Activated CD8-positive, alpha-beta T cell treated with anti-CD3 and anti-CD28 coated beads for 36 hours (primary cell): ENCODE measurements around the gene AVEN. TPM values are rescaled to one million over a fixed set of nuclear protein-coding genes. Genes with fewer than 3 reads are reported as not detected.
"Not testable (repeated sequence)": the region's sequence is repeated elsewhere in the genome, so short reads cannot be mapped to it uniquely, and the experiment has no call there.

ENCODE experiments used
- ATAC-seq: fragments of 200-7000 bp; cut with Tn5 transposase; one replicate; pipeline ENCODE4 v1.10.0; 2021; ENCODE audit warnings: mild to moderate bottlenecking, moderate library complexity
- CTCF ChIA-PET: fragments of 350-600 bp; sonication (Branson Sonifier 250); formaldehyde crosslinking; loops from one replicate; lab custom pipeline; 2021; ENCODE audit warnings: antibody characterized with exemption; lab: Charles Lee
- POLR2A ChIA-PET: fragments of 350-600 bp; sonication (Branson Sonifier 250); formaldehyde crosslinking; loops from one replicate; lab custom pipeline; 2021; ENCODE audit warnings: antibody characterized with exemption; lab: Charles Lee
- DNase-seq: peaks from one replicate; pipeline ENCODE4 v3.0.0-alpha.2; 2020
- H3K27ac Mint-ChIP-seq: one replicate; pipeline ENCODE4 v1.8.0; 2021; ENCODE audit warnings: mild to moderate bottlenecking, mixed read lengths
- H3K27me3 Mint-ChIP-seq: one replicate; pipeline ENCODE4 v1.8.0; 2021; ENCODE audit warnings: mixed read lengths
- H3K36me3 Mint-ChIP-seq: one replicate; pipeline ENCODE4 v1.8.0; 2021; ENCODE audit warnings: low read depth, mixed read lengths
- H3K4me1 Mint-ChIP-seq: one replicate; pipeline ENCODE4 v1.8.0; 2021; ENCODE audit warnings: low read depth, mixed read lengths
- H3K4me3 Mint-ChIP-seq: one replicate; pipeline ENCODE4 v1.8.0; 2021; ENCODE audit warnings: mild to moderate bottlenecking, moderate library complexity, mixed read lengths
- H3K9me3 Mint-ChIP-seq: one replicate; pipeline ENCODE4 v1.8.0; 2021; ENCODE audit warnings: mixed read lengths
- intact Hi-C: fragments of 100-400 bp; cut with micrococcal nuclease; formaldehyde crosslinking; loops from one replicate; pipeline ENCODE4 v1.10.0; 2022
- total RNA-seq, 2 experiments: library from RNA; stranded (reverse); gene quantifications; one replicate each; pipeline ENCODE4 v1.2.3, GENCODE V29; 2021
- TF ChIP-seq, protein P1 (sequence below): fragments of 200-600 bp; IDR thresholded peaks from one replicate; pipeline ENCODE4 v1.8.0; 2022; ENCODE audit warnings: antibody characterized with exemption, mild to moderate bottlenecking

Gene AVEN
- total RNA-seq, 2 experiments from 2014 or later = 8.8 to 13.0 TPM

DNA sequence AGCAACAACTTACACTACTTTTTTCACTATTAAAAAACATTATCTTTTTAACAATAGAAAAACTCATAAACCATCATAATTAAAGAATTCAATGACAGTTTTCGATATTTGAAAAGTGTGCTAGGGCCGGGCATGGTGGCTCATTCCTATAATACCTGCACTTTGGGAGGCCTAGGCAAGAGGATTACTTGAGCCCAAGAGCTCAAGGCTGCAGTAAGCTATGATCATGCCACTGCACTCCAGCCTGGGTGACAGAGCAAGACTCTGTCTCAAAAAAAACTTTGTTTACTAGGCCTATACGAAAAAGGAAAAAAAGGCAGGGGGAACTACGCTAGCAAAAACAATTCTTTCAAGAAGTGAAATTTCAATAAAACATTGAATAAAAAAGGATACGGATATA is 28.1 kb downstream of the AVEN start:
- TF ChIP-seq, protein P1, sequence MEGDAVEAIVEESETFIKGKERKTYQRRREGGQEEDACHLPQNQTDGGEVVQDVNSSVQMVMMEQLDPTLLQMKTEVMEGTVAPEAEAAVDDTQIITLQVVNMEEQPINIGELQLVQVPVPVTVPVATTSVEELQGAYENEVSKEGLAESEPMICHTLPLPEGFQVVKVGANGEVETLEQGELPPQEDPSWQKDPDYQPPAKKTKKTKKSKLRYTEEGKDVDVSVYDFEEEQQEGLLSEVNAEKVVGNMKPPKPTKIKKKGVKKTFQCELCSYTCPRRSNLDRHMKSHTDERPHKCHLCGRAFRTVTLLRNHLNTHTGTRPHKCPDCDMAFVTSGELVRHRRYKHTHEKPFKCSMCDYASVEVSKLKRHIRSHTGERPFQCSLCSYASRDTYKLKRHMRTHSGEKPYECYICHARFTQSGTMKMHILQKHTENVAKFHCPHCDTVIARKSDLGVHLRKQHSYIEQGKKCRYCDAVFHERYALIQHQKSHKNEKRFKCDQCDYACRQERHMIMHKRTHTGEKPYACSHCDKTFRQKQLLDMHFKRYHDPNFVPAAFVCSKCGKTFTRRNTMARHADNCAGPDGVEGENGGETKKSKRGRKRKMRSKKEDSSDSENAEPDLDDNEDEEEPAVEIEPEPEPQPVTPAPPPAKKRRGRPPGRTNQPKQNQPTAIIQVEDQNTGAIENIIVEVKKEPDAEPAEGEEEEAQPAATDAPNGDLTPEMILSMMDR = no peak
- H3K4me3 Mint-ChIP-seq = no peak overlapping the region
- no peak overlapping the region for H3K27ac Mint-ChIP-seq
- ATAC-seq (no peak), DNase-seq (no peak)
- POLR2A ChIA-PET = no interaction called here
- CTCF ChIA-PET = no interaction called here
- H3K27me3 Mint-ChIP-seq = no peaks in the 10 kb centered on the region
- no peaks in the 10 kb centered on the region for H3K36me3 Mint-ChIP-seq
- H3K4me1 Mint-ChIP-seq = no peaks in the 10 kb centered on the region
- intact Hi-C loops = no loop called here
- no peaks in the 10 kb centered on the region for H3K9me3 Mint-ChIP-seq

DNA sequence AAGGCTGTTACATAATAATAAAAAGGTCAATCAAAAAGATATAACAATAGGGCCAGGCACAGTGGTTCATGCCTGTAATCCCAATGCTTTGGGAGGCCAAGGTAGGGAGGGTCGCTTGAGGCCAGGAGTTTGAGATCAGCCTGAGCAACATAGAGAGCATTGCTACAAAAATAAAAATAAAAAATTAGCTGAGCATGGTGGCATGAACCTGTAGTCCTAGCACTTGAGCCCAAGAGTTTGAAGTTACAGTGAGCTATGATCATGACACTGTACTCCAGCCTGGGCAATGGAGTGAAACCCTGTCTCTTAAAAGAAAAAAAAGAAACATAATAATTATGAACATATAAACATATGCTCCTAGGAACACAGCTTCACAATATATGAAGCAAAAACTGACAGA is 29.3 kb downstream of the AVEN start:
- no peak overlapping the region for H3K27ac Mint-ChIP-seq
- intact Hi-C loops = no loop called here
- ChIA-PET CTCF (no interaction called here), POLR2A (no interaction called here)
- DNase-seq (no peak), ATAC-seq (no peak)
- H3K9me3 Mint-ChIP-seq = no peaks in the 10 kb centered on the region
- no peaks in the 10 kb centered on the region for H3K4me1 Mint-ChIP-seq
- H3K4me3 Mint-ChIP-seq = no peak overlapping the region
- TF ChIP-seq, protein P1 = no peak
- H3K27me3 Mint-ChIP-seq = no peaks in the 10 kb centered on the region
- H3K36me3 Mint-ChIP-seq = no peaks in the 10 kb centered on the region

DNA sequence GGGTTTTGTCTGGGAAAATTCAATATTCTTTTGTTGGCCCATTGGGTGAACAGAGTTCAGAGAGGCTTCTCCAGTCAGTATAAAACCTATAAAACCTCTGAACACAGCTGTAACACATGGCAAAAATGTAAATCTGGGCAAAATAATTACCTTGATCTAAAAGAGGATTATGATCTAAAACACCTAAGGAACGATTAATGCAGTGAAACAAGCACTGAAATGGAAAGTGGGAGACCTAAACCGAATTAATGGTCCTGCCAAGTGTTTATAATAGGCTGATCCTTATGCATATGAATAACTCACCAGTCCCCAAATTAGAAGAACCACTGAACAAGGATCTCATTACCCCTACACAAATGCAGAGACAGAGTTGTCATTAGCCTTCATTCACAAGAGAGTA is 32.6 kb downstream of the AVEN start:
- DNase-seq = no peak

DNA sequence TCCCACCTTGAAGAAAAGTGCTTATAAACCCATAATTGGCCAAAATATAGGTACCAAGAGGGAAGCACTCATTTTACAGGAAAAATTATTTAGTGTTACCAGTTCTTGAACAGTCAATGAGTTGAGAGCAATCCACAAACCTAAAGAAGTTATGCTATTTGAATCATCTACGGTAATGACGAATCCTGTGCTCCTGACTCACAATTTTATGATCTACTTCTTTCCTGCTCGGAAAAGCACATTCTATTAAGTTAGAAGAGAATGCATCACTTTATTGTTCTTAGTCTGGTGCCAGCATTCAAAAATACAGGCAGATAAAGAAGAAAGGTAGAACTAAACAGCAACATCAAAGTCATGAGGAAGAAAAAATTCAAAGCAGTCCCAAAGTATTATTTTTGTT is 37.5 kb downstream of the AVEN start:
- POLR2A ChIA-PET = no interaction called here
- Mint-ChIP-seq H3K9me3 (no peaks in the 10 kb centered on the region), H3K27me3 (no peaks in the 10 kb centered on the region), H3K4me3 (no peak overlapping the region), H3K36me3 (no peaks in the 10 kb centered on the region), H3K4me1 (no peaks in the 10 kb centered on the region), H3K27ac (no peak overlapping the region)
- ATAC-seq (no peak), DNase-seq (no peak)
- CTCF ChIA-PET = no interaction called here
- TF ChIP-seq, protein P1 = no peak
- intact Hi-C loops = no loop called here

More for the DNA sequence above, 32.6 kb downstream of the AVEN start:
- Mint-ChIP-seq H3K9me3 (no peaks in the 10 kb centered on the region), H3K36me3 (no peaks in the 10 kb centered on the region), H3K27me3 (no peaks in the 10 kb centered on the region), H3K4me1 (no peaks in the 10 kb centered on the region), H3K27ac (no peak overlapping the region), H3K4me3 (no peak overlapping the region)
- intact Hi-C loops = no loop called here
- no peak for ATAC-seq
- ChIA-PET POLR2A (interaction anchor here (0.7 kb wide), 1 partner anchor 693 kb away, joined by 3 read pairs; no protein-coding TSS in a partner anchor), CTCF (no interaction called here)
- TF ChIP-seq, protein P1 = no peak

DNA sequence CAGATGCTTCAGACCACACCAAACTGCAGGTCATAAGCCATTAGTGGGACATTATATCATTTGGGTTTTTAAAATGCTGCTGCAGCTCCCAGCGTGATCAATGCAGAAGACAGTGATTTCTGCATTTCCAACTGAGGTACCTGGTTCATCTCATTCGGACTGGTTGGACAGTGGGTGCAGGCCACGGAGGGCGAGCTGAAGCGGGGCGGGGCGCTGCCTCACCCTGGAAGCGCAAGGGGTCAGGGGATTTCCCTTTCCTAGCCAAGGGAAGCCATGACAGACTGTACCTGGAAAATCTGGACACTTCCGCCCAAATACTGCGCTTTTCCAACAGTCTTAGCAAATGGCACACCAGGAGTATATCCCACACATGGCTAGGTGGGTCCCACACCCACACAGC is 43.3 kb downstream of the AVEN start:
- POLR2A ChIA-PET, ATAC-seq, H3K27me3 Mint-ChIP-seq, H3K36me3 Mint-ChIP-seq, H3K27ac Mint-ChIP-seq, intact Hi-C loops, DNase-seq, H3K4me3 Mint-ChIP-seq, H3K9me3 Mint-ChIP-seq, H3K4me1 Mint-ChIP-seq: not testable (repeated sequence)
- CTCF ChIA-PET = interaction anchor here (1.5 kb wide), 1 partner anchor 257 kb away, joined by 4 read pairs; no protein-coding TSS in a partner anchor
